GM12878 (cell line): Measurements from ENCODE around the gene ITPRIPL1. TPM values are rescaled to one million over a fixed set of nuclear protein-coding genes. Genes with fewer than 3 reads are reported as not detected.

ENCODE experiments used
- ATAC-seq: fragments of 200-7000 bp; cut with Tn5 transposase; 3 replicates; pipeline ENCODE4 v1.9.1; 2020; ENCODE audit warnings: mild to moderate bottlenecking, moderate library complexity
- BruUV-seq: library from RNA; stranded (reverse); fragments of 400-500 nt; replicated peaks from 2 replicates; lab custom pipeline; 2021; lab: Mats Ljungman, UMichigan
- CTCF ChIA-PET: fragments of 300-600 bp; sonication (Branson Sonifier 250); formaldehyde crosslinking; extraction: SDS; loops from one replicate; lab custom pipeline; 2021; ENCODE audit warnings: inconsistent platforms; lab: Yijun Ruan, JAX
- POLR2A ChIA-PET: fragments of 350-600 bp; formaldehyde crosslinking; extraction: SDS; loops from one replicate; lab custom pipeline; 2021; ENCODE audit warnings: inconsistent platforms; lab: Charles Lee
- RAD21 ChIA-PET: fragments of 300-600 bp; sonication (Branson Sonifier 250); formaldehyde crosslinking; loops from one replicate; lab custom pipeline; 2023; ENCODE audit warnings: antibody characterized with exemption; ENCODE audit not compliant: unreplicated experiment; lab: Charles Lee
- SMC1A ChIA-PET: fragments of 300-600 bp; sonication (Branson Sonifier 250); formaldehyde crosslinking; loops from one replicate; lab custom pipeline; 2023; ENCODE audit not compliant: unreplicated experiment, uncharacterized antibody; lab: Charles Lee
- DNase-seq: peaks from one replicate; pipeline ENCODE4 v3.0.0-alpha.2; 2011; ENCODE audit warnings: low read depth, low spot score
- FAIRE-seq: peaks from 3 replicates; lab custom pipeline; 2011; peaks lifted over from hg19 to GRCh38; lab: Jason Lieb, UNC
- H2AFZ ChIP-seq: 2 replicates; pipeline ENCODE4 v1.6.0; 2011; ENCODE audit warnings: low read depth, low read length, control low read depth; ENCODE audit not compliant: control insufficient read depth
- H3K27ac ChIP-seq: 2 replicates; pipeline ENCODE4 v1.5.1; 2011; ENCODE audit warnings: control low read depth; ENCODE audit not compliant: control insufficient read depth, insufficient read depth
- H3K27me3 ChIP-seq, 2 experiments: replicated peaks in 1 of 2; 2 replicates each; pipeline versions ENCODE4 v1.6.0 to v1.6.1; 2011; ENCODE audit warnings: low read length in 1 of 2; ENCODE audit not compliant: control insufficient read depth in 2 of 2, insufficient read depth in 2 of 2
- H3K36me3 ChIP-seq, 2 experiments: 2 replicates each; pipeline ENCODE4 v1.5.1; 2011; ENCODE audit warnings: low read length in 1 of 2; ENCODE audit not compliant: control insufficient read depth in 2 of 2, insufficient read depth in 2 of 2
- H3K4me1 ChIP-seq: 2 replicates; pipeline ENCODE4 v1.6.1; 2011; ENCODE audit warnings: mild to moderate bottlenecking, low read length, moderate library complexity, mixed read lengths; ENCODE audit not compliant: control insufficient read depth, insufficient read depth
- H3K4me2 ChIP-seq: 2 replicates; pipeline ENCODE4 v1.6.0; 2011; ENCODE audit warnings: control low read depth; ENCODE audit not compliant: control insufficient read depth, insufficient read depth
- H3K4me3 ChIP-seq: fragments of 200-600 bp; sonication (generic); 2 replicates; pipeline ENCODE4 v1.5.1; 2016
- H3K79me2 ChIP-seq: 2 replicates; pipeline ENCODE4 v1.6.0; 2011; ENCODE audit warnings: low read length; ENCODE audit not compliant: control insufficient read depth, insufficient read depth
- H3K9ac ChIP-seq: 2 replicates; pipeline ENCODE4 v1.8.0; 2011; ENCODE audit warnings: low read length, control low read depth, mixed read lengths; ENCODE audit not compliant: control insufficient read depth, insufficient read depth
- H3K9me3 ChIP-seq: replicated peaks from 3 replicates; pipeline ENCODE4 v1.5.1; 2011; ENCODE audit warnings: mild to moderate bottlenecking, low read length; ENCODE audit not compliant: control insufficient read depth, insufficient read depth
- H4K20me1 ChIP-seq: 2 replicates; pipeline ENCODE4 v1.6.0; 2011; ENCODE audit not compliant: control insufficient read depth, insufficient read depth
- CBFB ChIP-seq: IDR thresholded peaks from 2 replicates; pipeline ENCODE4 v1.6.1; 2016; ENCODE audit warnings: antibody characterized with exemption, low read depth
- LARP7 ChIP-seq: fragments of 450-650 bp; IDR thresholded peaks from 2 replicates; pipeline ENCODE4 v1.6.1; 2017; ENCODE audit warnings: mild to moderate bottlenecking
- NFYB ChIP-seq: IDR thresholded peaks from 2 replicates; pipeline ENCODE4 v1.6.1; 2011; ENCODE audit warnings: low read depth, mild to moderate bottlenecking, low read length, improper control_type of control experiment, moderate library complexity; ENCODE audit not compliant: insufficient read depth
- PRDM15 ChIP-seq: fragments of 450-650 bp; formaldehyde crosslinking; IDR thresholded peaks from 2 replicates; pipeline ENCODE4 v1.4.0; 2020; ENCODE audit warnings: mild to moderate bottlenecking, moderate library complexity
- SRF ChIP-seq, 2 experiments: IDR thresholded peaks; 2 replicates each; pipeline ENCODE4 v1.6.1; 2011; ENCODE audit warnings: low read depth in 2 of 2, low read length in 2 of 2, mild to moderate bottlenecking in 1 of 2, moderate library complexity in 1 of 2
- TCF7 ChIP-seq: IDR thresholded peaks from 2 replicates; pipeline ENCODE4 v1.6.1; 2014; ENCODE audit warnings: antibody characterized with exemption, borderline replicate concordance
- ZNF207 ChIP-seq: fragments of 450-650 bp; IDR thresholded peaks from 2 replicates; pipeline ENCODE4 v1.6.1; 2014; ENCODE audit warnings: antibody characterized with exemption, mild to moderate bottlenecking, borderline replicate concordance
- ZSCAN29 ChIP-seq: fragments of 450-650 bp; IDR thresholded peaks from 2 replicates; pipeline ENCODE4 v1.6.1; 2017; ENCODE audit warnings: mild to moderate bottlenecking, moderate library complexity
- WGBS: methylation state at CpG from one replicate; pipeline ENCODE4 v1.1.6; 2016; ENCODE audit warnings: low lambda C conversion rate; ENCODE audit not compliant: insufficient replicate concordance, insufficient coverage; ENCODE audit errors: missing lambda C conversion rate; 5-methylcytosine and 5-hydroxymethylcytosine counted together
- in situ Hi-C: fragments of 300-500 bp; cut with MboI; formaldehyde crosslinking; loops from 9 replicates; pipeline ENCODE4 v1.14.3; 2018; ENCODE audit warnings: mixed read lengths
- intact Hi-C: fragments of 100-400 bp; cut with micrococcal nuclease; formaldehyde crosslinking; loops from one replicate; pipeline ENCODE4 v1.14.2; 2022; ENCODE audit not compliant: unreplicated experiment
- polyA plus RNA-seq, 11 experiments: library from polyadenylated mRNA; depleted of rRNA in 4 of 11; unstranded in 6 of 11; stranded (reverse) in 5 of 11; fragments of >200 nt; fragmentation: Nextera tagmentation in 4 of 11; fragmentation: Illumina TruSeq in 1 of 11; extraction: Ambion mirVana in 4 of 11; extraction: Trizol in 1 of 11; gene quantifications; 1 replicate in 1 of 11; 2 replicates in 10 of 11; pipeline versions ENCODE4 v1.2.1 to v1.2.3, GENCODE V29; 2011 to 2016; ENCODE audit warnings: inconsistent platforms in 2 of 11, missing spikeins in 2 of 11, low read depth in 1 of 11
- total RNA-seq, 4 experiments: library from RNA; depleted of rRNA in 3 of 4; stranded (reverse); fragments of >200 nt in 3 of 4; fragmentation: Illumina TruSeq in 1 of 4; extraction: Trizol in 1 of 4; gene quantifications; 2 replicates each; pipeline versions ENCODE4 v1.2.1 to v1.2.3, GENCODE V29; 2013 to 2021
- TF ChIP-seq, protein P1 (sequence below): fragments of 450-650 bp; IDR thresholded peaks from 2 replicates; pipeline ENCODE4 v1.6.1; 2017; ENCODE audit warnings: mild to moderate bottlenecking, moderate library complexity

Gene ITPRIPL1
- total and polyA plus RNA-seq, 10 of the 15 experiments (the other 5 are each of a cell fraction or from before 2014, with no cell fraction given) = 4.9 to 28.7 (median 14.3) TPM

DNA sequence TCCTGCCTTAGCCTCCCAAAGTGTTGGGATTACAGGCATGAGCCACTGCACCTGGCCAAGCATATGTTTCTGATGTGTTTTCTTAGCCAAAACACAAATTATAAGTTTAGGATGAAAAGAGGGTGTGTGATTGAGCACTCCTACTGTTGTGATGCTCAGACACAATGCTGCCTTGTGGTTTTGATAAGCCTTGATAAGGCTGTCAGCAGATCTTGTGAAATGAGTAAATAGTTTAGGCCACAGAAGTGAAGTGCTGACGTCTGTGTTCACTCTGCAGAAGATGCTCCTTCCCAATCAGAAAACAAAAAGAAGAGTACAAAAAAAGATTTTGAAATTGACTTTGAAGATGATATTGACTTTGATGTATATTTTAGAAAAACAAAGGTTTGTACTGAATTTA lies 34.7 kb downstream of the ITPRIPL1 start:
- FAIRE-seq (no peak), ATAC-seq (no peak), DNase-seq (no peak)
- peaks cover 28 to 35% of the 10 kb centered on the region in 2 experiments for H3K36me3 ChIP-seq
- H3K4me1 ChIP-seq = no peaks in the 10 kb centered on the region
- H4K20me1 ChIP-seq = no peaks in the 10 kb centered on the region
- H3K4me2 ChIP-seq = no peak overlapping the region
- TF ChIP-seq ZNF207 (no peak), SRF (IDR thresholded peaks at IDR 0.05; ENCODE audit: low read depth in 2 of 2, low read length in 2 of 2) (no peak), PRDM15 (CRISPR knock-in tag) (no peak), LARP7 (no peak), TCF7 (no peak), NFYB (no peak), ZSCAN29 (no peak), CBFB (no peak)
- TF ChIP-seq, protein P1, sequence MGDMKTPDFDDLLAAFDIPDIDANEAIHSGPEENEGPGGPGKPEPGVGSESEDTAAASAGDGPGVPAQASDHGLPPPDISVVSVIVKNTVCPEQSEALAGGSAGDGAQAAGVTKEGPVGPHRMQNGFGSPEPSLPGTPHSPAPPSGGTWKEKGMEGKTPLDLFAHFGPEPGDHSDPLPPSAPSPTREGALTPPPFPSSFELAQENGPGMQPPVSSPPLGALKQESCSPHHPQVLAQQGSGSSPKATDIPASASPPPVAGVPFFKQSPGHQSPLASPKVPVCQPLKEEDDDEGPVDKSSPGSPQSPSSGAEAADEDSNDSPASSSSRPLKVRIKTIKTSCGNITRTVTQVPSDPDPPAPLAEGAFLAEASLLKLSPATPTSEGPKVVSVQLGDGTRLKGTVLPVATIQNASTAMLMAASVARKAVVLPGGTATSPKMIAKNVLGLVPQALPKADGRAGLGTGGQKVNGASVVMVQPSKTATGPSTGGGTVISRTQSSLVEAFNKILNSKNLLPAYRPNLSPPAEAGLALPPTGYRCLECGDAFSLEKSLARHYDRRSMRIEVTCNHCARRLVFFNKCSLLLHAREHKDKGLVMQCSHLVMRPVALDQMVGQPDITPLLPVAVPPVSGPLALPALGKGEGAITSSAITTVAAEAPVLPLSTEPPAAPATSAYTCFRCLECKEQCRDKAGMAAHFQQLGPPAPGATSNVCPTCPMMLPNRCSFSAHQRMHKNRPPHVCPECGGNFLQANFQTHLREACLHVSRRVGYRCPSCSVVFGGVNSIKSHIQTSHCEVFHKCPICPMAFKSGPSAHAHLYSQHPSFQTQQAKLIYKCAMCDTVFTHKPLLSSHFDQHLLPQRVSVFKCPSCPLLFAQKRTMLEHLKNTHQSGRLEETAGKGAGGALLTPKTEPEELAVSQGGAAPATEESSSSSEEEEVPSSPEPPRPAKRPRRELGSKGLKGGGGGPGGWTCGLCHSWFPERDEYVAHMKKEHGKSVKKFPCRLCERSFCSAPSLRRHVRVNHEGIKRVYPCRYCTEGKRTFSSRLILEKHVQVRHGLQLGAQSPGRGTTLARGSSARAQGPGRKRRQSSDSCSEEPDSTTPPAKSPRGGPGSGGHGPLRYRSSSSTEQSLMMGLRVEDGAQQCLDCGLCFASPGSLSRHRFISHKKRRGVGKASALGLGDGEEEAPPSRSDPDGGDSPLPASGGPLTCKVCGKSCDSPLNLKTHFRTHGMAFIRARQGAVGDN = no peak
- RAD21 ChIA-PET = no interaction called here
- POLR2A ChIA-PET = interaction anchor here (0.6 kb wide), 1 partner anchor 572 kb away, joined by 3 read pairs; no protein-coding TSS in a partner anchor
- intact Hi-C loops = no loop called here
- CTCF ChIA-PET = interaction anchor here (0.6 to 1.4 kb wide), 3 partner anchors 30 to 222 kb away, joined by 3 read pairs; no protein-coding TSS in a partner anchor
- H3K27ac ChIP-seq = no peak overlapping the region
- H2AFZ ChIP-seq = no peak overlapping the region
- no peak overlapping the region for H3K9ac ChIP-seq
- no peaks in the 10 kb centered on the region for H3K9me3 ChIP-seq
- no TSS peak for BruUV-seq
- H3K79me2 ChIP-seq = no peaks in the 10 kb centered on the region
- in situ Hi-C loops = no loop called here
- SMC1A ChIA-PET = interaction anchor here (1.0 kb wide), 1 partner anchor 31 kb away, joined by 5 read pairs; no protein-coding TSS in a partner anchor
- H3K27me3 ChIP-seq = no peaks in the 10 kb centered on the region
- H3K4me3 ChIP-seq = no peak overlapping the region
- WGBS = 44% methylated on average over 1 of the region's 1 CpG
